ENCODE measurements around the gene IGSF21.

IGSF21 gene

DNA sequence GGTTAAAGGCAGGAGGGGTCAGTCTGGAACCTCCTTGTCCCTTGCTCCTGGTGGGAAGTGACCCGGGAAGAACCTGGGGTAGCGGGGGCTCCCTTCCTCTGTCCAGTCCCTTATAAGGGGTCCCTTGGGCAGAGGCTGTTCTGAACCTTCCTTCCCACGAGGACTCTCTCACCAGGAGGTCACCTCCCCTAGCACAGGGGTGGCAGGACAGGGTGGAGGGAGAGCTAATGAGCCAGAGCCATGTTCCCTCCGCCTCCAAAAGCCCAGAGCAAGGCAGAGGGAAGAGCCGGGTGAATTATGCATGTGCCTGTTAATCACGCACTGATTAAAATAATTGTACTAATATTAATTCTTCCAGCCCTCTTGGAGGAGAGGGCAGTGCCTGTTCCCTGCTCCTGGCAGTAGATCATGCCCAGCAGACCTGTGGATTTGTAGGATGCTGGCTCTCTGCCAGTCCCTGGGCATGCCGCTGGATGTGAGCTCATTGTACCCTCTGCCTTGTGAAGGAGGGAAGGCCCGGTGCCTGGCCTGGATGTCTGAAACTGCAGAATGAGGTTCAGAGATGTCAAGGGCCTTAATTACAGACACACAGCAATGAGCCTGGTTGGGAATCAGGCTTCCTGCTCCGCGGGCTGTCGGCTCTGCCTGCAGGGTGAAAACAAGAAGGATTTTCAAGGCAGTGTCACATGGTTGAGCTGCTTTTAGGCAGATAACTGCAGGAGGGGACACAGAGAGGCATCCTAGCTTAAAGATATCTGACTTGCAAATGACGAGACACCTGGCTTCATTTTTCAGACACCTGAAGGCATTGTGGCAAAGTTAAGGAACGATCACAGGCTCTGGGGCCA, 68.2 kb downstream of the IGSF21 start:
- DNase-seq (ENCODE audit: low spot score) = no peak

DNA sequence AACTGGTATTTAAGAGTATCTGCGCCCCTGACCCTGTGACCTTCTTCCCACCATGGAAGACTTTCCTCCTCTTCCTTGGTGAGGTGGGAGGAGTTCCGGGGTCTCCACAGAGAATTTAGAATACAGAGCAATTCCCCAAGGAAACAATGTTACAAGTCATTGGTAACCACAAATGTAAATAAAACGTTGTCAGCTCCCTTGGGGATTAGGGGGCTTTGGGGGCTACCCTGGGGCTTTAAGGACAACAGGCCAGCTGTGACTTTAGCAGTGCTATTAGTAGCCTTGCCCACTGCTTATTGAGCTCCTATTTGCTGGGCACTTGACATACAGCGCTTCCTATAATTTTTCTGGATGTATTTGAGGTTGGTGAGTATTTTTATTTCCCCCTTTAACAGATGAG, 69.0 kb downstream of the IGSF21 start:
- DNase-seq (ENCODE audit: low spot score) = no peak

DNA sequence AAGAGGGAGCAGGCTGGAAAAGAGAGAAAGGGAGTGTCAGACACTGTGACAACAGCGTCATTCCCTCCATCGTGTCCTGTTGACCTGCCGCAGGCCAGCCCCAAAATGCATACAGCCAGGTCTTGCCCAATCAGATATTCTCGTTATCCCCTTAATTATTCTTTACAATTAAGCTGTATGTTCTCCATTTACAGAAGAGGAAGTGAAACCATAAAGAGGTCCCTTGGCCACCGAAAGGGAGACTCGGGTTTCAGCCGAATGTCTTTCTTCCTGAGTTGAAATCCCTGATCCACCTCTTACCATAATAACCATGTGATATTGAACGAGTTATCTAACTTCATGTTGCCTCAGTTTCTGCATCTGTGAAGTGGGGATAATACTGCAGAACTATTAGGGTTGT, 70.5 kb downstream of the IGSF21 start:
- DNase-seq (ENCODE audit: low spot score) = no peak

DNA sequence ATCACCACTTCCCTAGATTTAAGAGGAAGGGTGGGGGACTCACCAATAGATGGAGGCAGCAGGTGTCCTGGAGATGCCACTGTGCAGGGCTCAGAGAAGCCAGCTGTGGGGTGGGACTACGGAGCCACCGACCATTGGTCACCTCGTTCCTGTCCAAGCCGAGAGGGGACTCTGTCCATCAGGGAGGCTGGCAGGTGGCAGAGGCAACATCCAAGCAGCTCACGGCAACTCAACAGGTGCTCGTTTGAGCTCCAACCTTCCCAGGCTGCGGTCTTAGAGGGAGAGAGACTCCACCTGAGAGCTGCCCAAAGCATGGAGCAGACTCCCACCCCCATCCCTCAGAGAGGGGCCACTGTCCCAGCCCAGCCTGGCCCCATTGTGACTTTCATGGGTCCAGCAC, 71.4 kb downstream of the IGSF21 start:
- DNase-seq (ENCODE audit: low spot score) = no peak

DNA sequence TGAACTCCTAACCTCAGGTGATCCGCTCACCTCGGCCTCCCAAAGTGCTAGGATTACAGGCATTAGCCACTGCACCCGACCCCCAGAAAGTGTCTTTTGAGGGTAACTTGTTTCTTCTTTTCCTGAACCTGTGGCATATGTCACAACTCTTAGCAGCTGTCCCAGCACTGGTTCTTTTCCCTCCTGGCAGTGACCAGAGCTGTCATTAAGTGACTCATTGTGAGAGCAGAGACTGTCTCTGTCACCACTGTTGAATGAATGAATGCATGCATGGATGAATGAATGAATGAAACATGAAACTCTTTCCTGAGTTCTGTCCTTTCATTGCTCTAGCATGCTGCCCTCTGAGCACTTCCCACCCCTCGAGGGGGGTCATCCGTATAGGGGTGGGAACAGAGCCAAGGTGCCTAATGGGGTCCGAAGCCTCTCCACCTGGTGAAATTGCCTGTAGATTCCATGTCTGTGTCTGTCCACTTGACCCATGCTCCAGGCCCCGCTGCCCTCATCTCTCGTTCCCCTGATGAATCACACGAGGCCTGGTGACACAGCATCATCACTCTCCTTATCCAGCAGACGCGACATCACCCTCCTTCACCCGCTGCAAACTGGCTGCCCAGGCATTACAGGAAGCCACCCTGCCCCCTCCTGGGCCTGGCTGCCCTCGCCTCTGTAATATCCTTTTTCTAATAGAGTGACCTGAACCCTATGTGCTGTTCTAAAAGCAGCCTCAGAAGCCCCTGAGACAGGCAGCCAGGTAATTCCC, 75.0 kb downstream of the IGSF21 start:
- DNase-seq (ENCODE audit: low spot score) = no peak

DNA sequence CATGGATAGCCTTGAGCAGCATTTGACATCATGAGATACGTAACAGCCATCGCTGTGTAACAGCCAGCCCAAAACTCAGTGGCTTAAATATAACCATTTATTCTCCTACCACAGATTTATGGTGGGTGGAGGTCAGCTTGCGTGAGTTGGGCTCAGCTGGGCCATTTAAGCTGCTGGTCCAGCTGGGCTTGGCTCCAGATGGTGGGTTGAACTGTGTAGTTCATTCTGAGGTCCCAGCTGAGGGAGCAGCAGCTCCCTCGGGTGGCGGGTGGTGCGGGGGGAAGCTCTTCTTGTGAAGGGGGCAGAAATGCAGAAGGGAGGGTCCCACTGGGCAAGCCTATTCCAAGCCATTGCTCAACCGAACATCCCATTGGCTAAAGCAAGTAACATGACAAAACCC, 75.9 kb downstream of the IGSF21 start:
- DNase-seq (ENCODE audit: low spot score) = no peak

DNA sequence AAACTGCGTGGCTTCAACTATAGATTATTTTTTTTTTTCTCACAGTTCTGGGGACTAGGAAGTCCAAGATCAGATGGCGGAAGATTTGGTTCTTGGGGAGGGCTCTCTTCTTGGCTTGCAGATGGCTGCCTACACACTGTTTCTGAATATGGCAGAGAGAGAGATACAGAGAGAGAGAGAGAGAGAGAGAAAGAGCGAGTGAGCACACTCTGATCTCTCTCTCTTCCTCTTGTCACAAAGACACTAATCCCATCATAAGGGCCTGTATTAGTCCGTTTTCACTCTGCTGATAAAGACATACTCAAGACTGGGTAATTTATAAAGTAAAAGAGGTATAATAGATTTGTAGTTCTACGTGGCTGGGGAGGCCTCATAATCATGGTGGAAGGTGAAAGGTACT, 79.5 kb downstream of the IGSF21 start:
- no peak for DNase-seq (ENCODE audit: low spot score)

DNA sequence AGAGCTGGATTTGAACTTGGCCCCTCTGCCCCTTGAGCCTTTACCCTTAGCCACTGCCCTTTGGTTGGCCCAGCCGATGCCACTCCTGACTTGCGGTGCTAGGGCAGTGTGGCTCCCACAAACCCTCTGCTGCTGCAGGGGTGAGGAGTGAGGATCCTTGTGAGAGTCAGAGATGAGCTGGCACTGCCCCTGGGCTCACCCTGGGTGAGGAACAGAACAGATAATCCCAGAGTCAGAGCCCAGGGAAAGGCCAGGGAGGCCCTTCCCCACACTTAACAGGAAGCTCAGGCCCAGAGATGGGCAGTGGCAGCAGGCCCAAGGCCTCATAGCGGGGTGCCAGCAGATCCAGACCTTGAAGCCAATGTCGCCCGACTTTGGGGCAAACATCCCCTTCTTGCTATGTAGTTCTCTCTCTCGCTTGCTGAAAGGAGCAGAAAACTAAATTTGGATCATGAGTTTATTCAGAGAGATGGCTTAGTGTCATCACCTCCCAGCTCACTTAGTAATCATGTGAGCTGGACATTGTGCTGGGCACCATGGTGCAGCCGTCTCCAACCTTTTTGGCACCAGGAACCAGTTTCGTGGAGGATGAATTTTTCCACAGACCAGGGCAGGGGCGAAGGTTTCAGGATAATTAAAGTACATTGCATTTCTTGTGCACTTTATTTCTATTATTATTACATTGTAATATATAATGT, 81.4 kb downstream of the IGSF21 start:
- no peak for DNase-seq (ENCODE audit: low spot score)

DNA sequence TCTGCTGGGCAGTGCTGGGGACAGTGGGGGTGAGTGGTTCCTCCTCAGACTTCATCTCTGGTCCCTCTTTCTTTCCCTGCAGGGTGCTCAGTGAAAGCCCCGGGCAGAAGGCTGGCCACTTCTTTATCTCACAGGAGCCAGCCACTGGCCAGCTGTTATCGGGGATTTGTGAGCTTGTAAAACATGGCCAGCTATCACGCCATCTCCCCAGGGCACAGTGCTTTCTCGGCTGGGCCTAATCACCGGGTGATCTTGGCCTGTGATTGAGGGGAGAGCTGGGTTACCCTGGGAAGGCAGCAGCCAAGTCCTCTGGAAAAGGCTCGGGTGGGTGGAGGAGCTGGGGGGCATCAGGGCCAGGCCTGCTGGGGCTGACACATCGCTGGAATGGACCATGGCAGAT, 83.0 kb downstream of the IGSF21 start:
- DNase-seq (ENCODE audit: low spot score) = no peak

DNA sequence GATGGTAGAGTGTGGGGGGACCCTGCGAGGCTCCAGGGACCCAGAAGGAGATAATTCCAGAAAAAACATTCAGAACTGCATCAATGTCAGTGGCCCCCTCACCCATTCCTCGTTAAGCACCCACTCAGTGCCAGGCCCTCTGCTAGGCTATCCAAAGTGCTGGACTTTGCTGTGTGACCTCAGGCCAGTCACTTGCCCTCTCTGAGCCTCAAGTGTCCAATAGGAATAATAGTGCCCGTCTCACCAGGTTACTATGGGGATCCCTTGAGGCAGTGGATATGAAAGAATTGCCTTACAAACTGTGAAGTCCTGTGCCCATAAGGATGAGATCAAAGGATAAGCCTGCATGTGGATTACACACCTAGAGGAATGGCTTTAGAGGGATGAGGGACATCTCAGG, 83.4 kb downstream of the IGSF21 start:
- no peak for DNase-seq (ENCODE audit: low spot score)

DNA sequence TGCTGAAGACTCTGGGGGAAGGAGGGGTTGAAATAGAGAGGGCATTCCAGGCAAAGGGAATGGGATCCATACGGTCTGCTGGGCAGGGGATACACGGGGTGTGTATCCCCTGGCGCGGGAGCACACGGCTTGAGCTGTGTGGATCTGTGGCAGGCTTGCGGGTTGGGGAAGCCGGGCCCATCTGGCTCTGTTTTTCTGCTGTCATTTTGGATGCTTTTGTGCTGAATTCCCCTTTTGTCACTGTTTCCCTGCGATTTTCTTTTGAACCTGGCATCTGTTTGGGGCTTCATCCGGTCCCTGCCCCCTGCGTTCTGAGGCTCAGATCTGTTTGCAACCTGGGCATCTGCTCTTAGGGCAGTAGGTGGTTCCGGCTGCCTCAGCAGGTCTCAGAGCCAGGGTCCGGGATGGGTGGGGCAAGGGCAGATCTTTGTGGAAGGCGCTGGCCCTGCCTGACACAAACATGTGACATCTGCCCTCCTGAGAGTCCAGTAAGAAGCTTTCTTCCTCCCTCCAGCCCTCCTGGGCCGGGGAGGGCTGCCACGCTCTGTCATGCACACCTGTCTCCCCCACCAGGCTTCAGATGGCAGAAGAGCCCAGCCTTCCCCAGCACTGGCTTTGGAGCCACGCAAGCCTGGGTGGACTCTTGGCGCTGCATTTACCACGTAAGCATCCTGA, 84.0 kb downstream of the IGSF21 start:
- no peak for DNase-seq (ENCODE audit: low spot score)

DNA sequence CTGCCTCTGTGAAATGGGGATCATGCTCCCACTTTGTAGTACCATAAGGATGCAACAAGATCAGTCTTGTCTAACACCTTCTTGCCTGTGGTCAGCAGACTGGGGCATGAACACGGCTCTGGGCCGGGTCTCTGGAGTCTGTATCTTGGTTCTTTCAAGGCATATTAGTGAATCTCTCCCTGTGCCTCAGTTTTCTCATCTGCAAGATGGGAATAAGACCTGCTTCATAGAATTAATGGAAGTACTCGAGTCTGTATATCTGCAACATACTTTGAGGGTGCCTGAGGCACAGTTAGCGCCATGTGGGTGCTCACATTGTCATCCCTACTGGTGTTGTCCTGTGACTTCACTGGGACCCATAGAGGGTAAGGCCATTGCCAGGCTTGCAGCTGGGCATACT, 84.6 kb downstream of the IGSF21 start:
- no peak for DNase-seq (ENCODE audit: low spot score)

DNA sequence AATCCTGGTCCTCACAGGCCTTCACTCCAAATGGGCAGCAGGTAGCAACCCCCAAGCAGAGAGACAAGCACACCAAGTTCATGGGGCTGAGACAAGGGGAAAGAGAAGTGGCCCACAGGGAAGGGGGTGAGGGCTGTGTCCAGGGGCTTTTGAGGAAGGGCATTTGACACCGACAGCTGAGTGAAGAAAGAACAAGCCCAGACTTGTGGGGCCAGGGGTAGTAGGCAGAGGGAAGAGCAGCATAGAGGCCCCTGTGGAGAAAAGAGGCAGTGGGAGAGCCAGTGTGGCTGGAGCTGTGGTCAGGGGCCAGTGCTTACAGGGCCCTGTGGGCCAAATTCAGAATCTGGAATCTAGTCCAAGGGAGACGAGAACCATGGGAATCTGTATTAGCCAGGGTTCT, 85.4 kb downstream of the IGSF21 start:
- DNase-seq (ENCODE audit: low spot score) = no peak

DNA sequence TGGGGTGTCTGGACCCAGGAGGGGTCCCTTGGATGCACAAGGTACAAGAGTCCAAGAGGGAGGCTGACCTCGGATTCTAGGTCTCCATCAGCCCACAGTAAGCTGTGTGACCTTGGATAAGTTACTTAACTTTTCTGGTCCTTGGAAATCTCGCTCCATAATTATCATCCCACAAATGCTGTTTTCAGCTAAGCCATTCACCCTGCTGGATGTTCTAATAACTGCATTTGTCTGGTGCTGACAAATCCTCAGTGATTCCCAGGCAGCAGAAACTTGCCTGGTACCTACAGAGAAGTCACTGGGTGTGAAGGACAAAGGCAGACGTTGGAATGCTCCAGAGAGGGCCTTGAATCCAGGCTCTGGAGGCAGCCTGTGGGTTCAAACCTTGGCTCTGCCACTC, 89.7 kb downstream of the IGSF21 start:
- DNase-seq (ENCODE audit: low spot score) = no peak

DNA sequence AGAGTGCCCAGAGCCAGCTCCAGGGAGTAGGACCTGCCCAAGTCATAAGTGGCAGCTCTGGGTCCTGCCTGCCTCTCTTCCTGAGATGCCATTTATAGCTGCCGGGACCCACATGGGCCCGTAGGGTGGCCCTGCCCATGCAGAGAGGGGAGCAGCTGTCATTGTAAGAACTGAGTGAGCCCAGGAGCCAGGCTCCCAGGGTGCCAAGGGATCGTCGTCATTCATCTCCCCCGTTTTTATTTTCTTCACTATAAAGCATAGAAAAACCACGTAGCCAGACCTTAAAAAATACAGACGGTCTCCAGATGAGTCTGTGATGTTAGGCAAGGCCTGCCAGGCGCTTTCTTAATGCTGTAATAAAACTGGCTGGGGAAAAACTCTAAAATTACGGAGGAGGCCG, 90.7 kb downstream of the IGSF21 start:
- DNase-seq (ENCODE audit: low spot score) = no peak

DNA sequence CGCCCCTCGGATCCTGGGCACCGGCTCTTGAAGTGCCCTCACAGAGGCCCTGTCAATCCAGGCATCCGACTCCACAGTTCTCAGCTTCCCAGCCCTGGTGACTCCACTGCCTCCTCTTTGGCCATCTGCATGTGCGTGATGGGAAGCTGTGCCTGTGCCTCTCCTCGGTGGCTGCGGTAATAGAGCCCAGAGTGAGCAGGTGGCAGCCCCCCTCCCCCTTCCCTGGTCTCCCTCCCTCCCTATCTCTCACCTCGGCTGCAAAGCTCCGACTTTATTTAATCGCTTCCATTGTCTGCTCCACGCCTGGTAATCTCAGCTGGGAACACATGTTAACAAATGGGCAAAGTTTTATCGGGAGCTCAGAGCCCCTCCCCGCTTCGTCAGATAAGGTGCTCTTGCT, 91.9 kb downstream of the IGSF21 start:
- DNase-seq (ENCODE audit: low spot score) = no peak

DNA sequence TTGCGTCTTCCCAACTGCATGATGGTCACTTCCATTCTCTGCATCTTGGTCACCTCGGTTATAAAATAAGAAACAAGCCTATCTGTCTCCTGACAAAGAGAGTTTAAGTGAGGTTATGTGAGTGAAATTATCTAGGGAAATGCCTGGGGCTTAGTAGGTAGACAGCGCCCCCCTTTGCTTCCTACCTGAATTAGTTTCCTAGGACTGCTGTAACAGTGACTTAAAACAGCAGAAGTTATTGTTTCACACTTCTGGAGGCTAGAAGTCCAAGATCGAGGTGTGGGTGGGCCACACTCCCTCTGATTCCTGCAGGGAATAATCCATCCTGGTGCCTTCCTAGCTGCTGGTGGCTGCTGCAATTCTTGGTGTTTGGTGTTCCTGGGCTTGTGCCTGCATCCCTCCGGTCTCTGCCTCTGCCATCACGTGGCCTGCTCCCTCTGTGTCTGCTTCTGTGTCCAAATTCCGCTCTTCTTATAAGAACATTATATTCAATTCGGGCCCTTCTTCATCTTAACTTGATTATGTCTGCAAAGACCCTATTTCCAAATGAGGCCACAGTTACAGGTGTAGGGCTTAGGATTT, 92.6 kb downstream of the IGSF21 start:
- no peak for DNase-seq (ENCODE audit: low spot score)

DNA sequence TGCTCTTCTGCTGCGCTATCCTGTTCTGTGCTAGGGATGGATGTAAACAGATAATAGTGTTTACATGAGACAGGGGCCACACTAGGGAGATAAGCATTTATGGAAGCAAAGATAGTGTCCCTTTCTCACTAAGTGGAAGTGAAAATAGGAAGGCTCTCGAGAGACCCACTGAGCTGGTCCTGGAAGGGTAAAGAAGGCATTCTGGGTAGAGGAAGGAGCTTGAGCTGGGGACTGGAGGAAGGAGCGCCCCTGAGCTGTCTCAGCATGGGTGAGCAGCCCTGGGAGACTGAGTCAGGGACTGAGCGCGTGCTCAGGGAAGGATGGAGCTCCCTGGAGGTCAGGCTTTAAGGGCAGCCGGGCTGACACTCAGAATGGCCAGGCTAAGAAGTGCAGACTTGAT, 93.3 kb downstream of the IGSF21 start:
- no peak for DNase-seq (ENCODE audit: low spot score)

DNA sequence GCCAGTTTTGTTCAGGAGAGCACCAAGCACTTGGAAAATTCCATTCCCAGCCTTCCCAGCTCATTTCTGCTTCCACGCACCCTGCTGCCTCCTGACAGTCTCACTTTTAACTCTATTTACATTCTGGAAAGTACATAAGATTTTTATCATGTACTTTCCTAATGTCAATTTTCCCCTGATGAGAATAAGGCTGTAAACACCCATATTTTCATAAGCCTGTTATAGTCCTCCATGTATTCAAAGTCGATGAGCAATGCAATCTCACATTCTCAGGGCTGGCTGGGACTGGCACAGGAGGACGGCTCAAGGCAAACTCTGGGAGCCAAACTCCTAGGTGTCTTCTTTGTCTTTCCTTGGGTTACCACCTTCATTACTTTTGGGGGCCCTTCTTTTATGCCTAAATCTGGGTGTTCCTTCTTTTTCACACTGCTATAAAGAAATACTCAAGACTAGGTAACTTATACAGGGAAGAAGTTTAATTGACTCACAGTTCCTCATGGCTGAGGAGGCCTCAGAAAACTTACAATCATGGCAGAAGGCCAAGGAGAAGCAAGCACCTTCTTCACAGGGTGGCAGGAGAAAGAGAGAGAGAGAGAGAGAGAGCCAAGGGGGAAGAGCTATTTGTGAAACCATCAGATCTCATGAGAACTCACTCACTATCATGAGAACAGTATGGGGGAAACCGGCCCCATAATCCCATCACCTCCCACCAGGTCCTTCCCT, 94.6 kb downstream of the IGSF21 start:
- no peak for DNase-seq (ENCODE audit: low spot score)

DNA sequence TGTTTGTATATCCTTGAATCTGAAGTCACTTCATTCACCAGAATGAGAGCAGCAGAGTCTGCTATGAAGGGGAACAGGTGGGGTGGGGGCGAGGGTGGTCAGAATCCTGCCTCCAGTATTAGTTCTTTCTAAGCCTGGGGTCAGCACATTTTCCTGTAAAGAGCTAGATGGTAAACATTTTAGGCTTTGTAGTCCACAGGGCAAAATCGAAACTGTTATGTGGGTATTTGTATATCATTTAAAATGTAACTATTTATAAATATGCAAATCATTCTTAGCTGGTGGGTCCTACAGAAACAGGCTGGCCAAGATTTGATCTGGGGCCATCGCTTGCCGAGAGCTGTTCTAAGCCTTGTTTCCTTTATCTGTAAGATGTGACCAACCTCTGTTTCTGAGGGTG, 96.0 kb downstream of the IGSF21 start:
- no peak for DNase-seq (ENCODE audit: low spot score)

DNA sequence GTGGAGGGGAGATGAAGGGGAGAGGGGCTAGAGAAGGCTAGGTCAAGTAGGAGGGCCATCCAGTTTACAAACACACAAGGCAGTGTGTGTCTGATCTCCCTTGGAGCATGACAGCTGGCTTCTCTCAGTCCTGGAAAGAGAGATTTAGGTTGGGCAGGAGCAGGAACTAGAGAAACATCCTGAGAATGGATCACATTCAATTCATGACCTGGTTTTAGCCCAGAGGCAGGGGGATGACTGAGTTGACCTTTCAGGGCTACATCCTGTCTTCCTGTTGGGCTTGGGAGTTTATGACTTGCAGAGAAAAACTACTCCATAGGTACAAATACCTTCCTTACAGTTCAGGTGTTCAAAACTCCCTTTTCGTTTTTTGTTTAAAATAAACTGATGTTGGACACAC, 97.0 kb downstream of the IGSF21 start:
- DNase-seq (ENCODE audit: low spot score) = no peak
